Esophagus muscularis mucosa (tissue), 4 donors: ENCODE results near the gene ACACA. TPM values are rescaled to one million over a fixed set of nuclear protein-coding genes. Genes with fewer than 3 reads are reported as not detected.

Experiments used
- DNase-seq: peaks from one replicate; pipeline ENCODE4 v3.0.0-alpha.2; 2017; ENCODE audit errors: extremely low spot score
- H3K27ac ChIP-seq, 4 donors: fragments of 200-600 bp; sonication (generic); replicated peaks in 1 of 4; 1 replicate in 3 of 4; 2 replicates in 1 of 4; pipeline ENCODE4 v1.5.1; 2016 to 2019; ENCODE audit warnings: mild to moderate bottlenecking in 1 of 4
- H3K27me3 ChIP-seq, 4 donors: fragments of 200-600 bp; sonication (generic); one replicate each; pipeline versions ENCODE4 v1.5.1 to v1.6.0; 2016 to 2019
- H3K36me3 ChIP-seq, 4 donors: fragments of 200-600 bp; sonication (generic); one replicate each; pipeline ENCODE4 v1.5.1; 2016 to 2019
- H3K4me1 ChIP-seq, 4 donors: fragments of 200-600 bp; sonication (generic); one replicate each; pipeline ENCODE4 v1.5.1; 2016 to 2019
- H3K4me3 ChIP-seq, 4 donors: fragments of 200-600 bp; sonication (generic); 1 replicate in 2 of 4; 2 replicates in 2 of 4; pipeline ENCODE4 v1.5.1; 2016 to 2019; ENCODE audit warnings: mild to moderate bottlenecking in 4 of 4, moderate library complexity in 1 of 4
- H3K9me3 ChIP-seq, 4 donors: fragments of 200-600 bp; sonication (generic); 1 replicate in 3 of 4; 2 replicates in 1 of 4; pipeline ENCODE4 v1.5.1; 2016 to 2019
- EP300 ChIP-seq: sonication (generic); formaldehyde crosslinking; IDR thresholded peaks from one replicate; pipeline ENCODE4 v1.6.1; 2017; ENCODE audit warnings: antibody characterized with exemption
- POLR2A ChIP-seq: fragments of 450-650 bp; IDR thresholded peaks from one replicate; pipeline ENCODE4 v1.6.1; 2017; ENCODE audit warnings: antibody characterized with exemption, moderate library complexity, mild to moderate bottlenecking, low read depth
- POLR2AphosphoS5 ChIP-seq, 2 donors: sonication (generic); formaldehyde crosslinking; IDR thresholded peaks; one replicate each; pipeline ENCODE4 v1.6.1; 2017; ENCODE audit warnings: antibody characterized with exemption in 2 of 2
- WGBS: methylation state at CpG from one replicate; pipeline ENCODE4 v1.1.5; 2018; 5-methylcytosine and 5-hydroxymethylcytosine counted together
- intact Hi-C: fragments of 100-400 bp; cut with DNase I; formaldehyde crosslinking; loops from one replicate; pipeline ENCODE4 v1.15.1; 2023
- total RNA-seq, 4 donors: library from RNA; depleted of rRNA; stranded (reverse); fragments of >200 nt; gene quantifications; one replicate each; pipeline versions ENCODE4 v1.1.0 to v1.2.1, GENCODE V29; 2016
- TF ChIP-seq, protein P1 (sequence below), 3 experiments: fragments of 200-600 bp in 2 of 3; fragments of 450-650 bp in 1 of 3; sonication (generic) in 2 of 3; IDR thresholded peaks; one replicate each; pipeline ENCODE4 v1.5.1; 2017 to 2019; ENCODE audit warnings: antibody characterized with exemption in 3 of 3, mild to moderate bottlenecking in 2 of 3, moderate library complexity in 1 of 3

The ACACA gene
- total RNA-seq, 4 donors from 2014 or later: 34.0 to 58.0 (median 50.5) TPM

DNA sequence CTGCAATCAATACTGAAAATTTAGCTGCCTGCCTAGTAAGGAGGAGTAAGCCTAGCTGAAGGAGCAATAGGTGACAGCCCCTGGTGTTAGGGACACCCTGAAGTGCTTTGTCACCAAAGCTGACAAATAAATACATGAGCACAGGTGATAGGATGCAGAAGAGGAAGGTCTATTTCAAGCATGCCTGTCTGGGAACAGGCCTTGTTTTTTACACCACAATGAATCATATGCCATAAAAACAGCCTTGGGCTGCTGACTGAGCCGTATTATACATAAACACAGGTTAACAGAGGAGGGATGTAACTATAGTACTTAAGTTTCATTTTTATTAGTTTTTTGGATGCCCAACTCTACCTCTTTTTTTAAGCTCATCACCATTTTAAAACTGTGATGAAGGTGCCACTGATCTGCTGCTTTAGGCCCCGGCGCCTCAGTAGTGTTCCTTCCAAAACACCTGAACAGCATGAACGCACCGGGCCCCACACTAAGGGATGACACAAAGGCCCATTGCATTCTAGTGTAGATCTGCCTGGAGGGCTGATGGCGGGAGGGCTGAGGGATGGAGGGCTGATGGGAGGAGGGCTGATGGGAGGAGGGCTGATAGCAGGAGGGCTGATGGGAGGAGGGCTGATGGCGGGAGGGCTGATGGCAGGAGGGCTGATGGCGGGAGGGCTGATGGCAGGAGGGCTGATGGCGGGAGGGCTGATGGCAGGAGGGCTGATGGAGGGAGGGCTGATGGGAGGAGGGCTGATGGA, 307.5 kb downstream of the ACACA start:
- Histone ChIP-seq H3K4me3 (no peak overlapping the region), H3K27me3 (no peaks in the 10 kb centered on the region), H3K27ac (no peak overlapping the region), H3K9me3 (no peaks in the 10 kb centered on the region), H3K4me1 (no peaks in the 10 kb centered on the region), H3K36me3 (peaks cover 17 to 74% (median 41%) of the 10 kb centered on the region in 4 donors)
- TF ChIP-seq, protein P1, sequence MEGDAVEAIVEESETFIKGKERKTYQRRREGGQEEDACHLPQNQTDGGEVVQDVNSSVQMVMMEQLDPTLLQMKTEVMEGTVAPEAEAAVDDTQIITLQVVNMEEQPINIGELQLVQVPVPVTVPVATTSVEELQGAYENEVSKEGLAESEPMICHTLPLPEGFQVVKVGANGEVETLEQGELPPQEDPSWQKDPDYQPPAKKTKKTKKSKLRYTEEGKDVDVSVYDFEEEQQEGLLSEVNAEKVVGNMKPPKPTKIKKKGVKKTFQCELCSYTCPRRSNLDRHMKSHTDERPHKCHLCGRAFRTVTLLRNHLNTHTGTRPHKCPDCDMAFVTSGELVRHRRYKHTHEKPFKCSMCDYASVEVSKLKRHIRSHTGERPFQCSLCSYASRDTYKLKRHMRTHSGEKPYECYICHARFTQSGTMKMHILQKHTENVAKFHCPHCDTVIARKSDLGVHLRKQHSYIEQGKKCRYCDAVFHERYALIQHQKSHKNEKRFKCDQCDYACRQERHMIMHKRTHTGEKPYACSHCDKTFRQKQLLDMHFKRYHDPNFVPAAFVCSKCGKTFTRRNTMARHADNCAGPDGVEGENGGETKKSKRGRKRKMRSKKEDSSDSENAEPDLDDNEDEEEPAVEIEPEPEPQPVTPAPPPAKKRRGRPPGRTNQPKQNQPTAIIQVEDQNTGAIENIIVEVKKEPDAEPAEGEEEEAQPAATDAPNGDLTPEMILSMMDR (IDR thresholded peaks at IDR 0.05): no peak
- TF ChIP-seq EP300 (no peak), POLR2AphosphoS5 (IDR thresholded peaks at IDR 0.05) (no peak), POLR2A (no peak)
- 92% methylated on average over 9 of the region's 9 CpGs for WGBS
- DNase-seq: no peak
- intact Hi-C loops: no loop called here

DNA sequence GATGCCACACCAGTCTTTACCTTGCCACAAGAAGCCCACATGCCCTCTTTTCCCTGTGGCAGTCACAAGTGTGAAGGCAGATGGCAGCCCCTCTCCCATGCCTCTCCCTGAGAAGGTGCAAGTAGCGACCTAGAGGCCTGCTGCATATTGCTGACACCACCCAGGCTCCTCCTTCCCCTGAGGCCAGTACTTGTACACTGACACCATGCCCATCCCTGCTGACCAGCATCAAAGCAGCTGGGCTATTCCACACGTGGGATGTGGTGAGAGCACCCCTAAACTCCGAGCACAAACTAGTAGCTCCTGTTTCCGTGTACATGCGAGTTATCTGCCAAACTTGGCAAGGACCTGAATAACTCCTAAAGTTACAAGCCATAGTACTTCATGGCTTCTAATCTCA, 308.5 kb downstream of the ACACA start:
- TF ChIP-seq POLR2AphosphoS5 (IDR thresholded peaks at IDR 0.05) (no peak), EP300 (no peak), POLR2A (no peak)
- TF ChIP-seq, protein P1 (IDR thresholded peaks at IDR 0.05): no peak
- 91% methylated on average over 5 of the region's 5 CpGs for WGBS
- H3K9me3 ChIP-seq: no peaks in the 10 kb centered on the region
- no peaks in the 10 kb centered on the region for H3K27me3 ChIP-seq
- no peak for DNase-seq
- H3K4me1 ChIP-seq: no peaks in the 10 kb centered on the region
- intact Hi-C loops: no loop called here
- H3K4me3 ChIP-seq: no peak overlapping the region
- H3K36me3 ChIP-seq: peaks cover 17 to 72% (median 38%) of the 10 kb centered on the region in 4 donors
- no peak overlapping the region for H3K27ac ChIP-seq

DNA sequence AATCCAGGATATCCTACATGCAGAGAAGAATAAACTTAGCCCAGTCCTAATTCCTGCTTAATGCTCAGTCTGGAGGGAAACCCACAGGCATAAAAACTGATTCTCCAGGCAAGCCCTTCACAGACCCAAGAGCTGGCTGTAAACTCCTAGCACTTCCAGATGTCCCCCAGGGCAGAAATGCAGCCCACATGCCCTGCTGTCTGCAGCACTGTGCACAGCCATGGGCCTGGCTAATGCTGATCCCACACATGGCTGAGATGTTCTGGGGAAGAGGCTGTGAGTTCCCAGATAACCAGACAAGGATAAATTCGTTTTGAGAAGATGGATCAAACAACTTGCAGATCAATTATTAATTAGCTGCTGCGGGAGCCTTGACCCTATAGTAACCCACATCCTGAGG, 309.5 kb downstream of the ACACA start:
- no peak for DNase-seq
- TF ChIP-seq, protein P1 (IDR thresholded peaks at IDR 0.05): no peak
- TF ChIP-seq POLR2AphosphoS5 (IDR thresholded peaks at IDR 0.05) (no peak), EP300 (no peak), POLR2A (no peak)
- H3K9me3 ChIP-seq: no peaks in the 10 kb centered on the region
- H3K27me3 ChIP-seq: no peaks in the 10 kb centered on the region
- peaks cover 17 to 68% (median 36%) of the 10 kb centered on the region in 4 donors for H3K36me3 ChIP-seq
- intact Hi-C loops: no loop called here
- H3K4me3 ChIP-seq: no peak overlapping the region
- H3K27ac ChIP-seq: no peak overlapping the region
- 87% methylated on average over 2 of the region's 2 CpGs for WGBS
- peaks cover 0 to 1% (median 0%) of the 10 kb centered on the region in 4 donors for H3K4me1 ChIP-seq

DNA sequence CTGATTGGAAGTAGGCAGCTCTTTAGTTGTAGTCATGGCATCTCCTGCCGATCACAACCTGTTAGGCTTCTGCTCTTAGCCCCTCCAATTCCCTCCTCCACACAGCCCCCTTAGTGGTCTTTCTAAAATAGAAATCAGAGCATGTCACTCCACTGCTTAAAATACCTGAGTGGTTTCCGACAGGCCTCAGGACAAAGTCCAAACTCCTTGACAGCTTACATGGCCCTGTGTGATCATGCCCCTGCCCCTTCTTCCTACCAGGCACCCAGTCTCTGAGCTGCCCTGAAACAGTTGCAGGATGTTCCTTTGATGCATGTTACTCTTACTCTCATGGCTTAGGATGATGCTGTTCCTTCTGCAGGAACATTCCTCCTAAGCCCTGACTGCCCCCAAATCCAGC, 310.6 kb downstream of the ACACA start:
- DNase-seq: no peak
- H3K9me3 ChIP-seq: no peaks in the 10 kb centered on the region
- no peak overlapping the region for H3K4me3 ChIP-seq
- TF ChIP-seq EP300: no peak
- TF ChIP-seq, protein P1 (IDR thresholded peaks at IDR 0.05): no peak
- TF ChIP-seq POLR2A: no peak
- no peak for TF ChIP-seq POLR2AphosphoS5 (IDR thresholded peaks at IDR 0.05)
- no peak overlapping the region for H3K27ac ChIP-seq
- intact Hi-C loops: no loop called here
- peaks cover 17 to 60% (median 34%) of the 10 kb centered on the region in 4 donors for H3K36me3 ChIP-seq
- H3K4me1 ChIP-seq: peaks cover 0 to 10% (median 8%) of the 10 kb centered on the region in 4 donors
- 97% methylated on average over 2 of the region's 2 CpGs for WGBS
- H3K27me3 ChIP-seq: no peaks in the 10 kb centered on the region
